GM21526 (cell line): ENCODE results near the gene SLC16A13.

Experiments
- ATAC-seq: cut with Tn5 transposase; IDR thresholded peaks from one replicate; pipeline ENCODE4 v1.9.1; 2021; ENCODE audit warnings: moderate library complexity; ENCODE audit not compliant: unreplicated experiment, low FRiP score

The SLC16A13 gene

GRCh38 chr17:7011415-7011814, 24.4 kb upstream of the SLC16A13 start:
- no peak for ATAC-seq

GRCh38 chr17:7011942-7012254, 23.9 kb upstream of the SLC16A13 start:
- ATAC-seq: no peak

- ATAC-seq: peak; percentile 73
These were observed 21.4 kb upstream of the SLC16A13 start for GRCh38 chr17:7014261-7014994.

- ATAC-seq: peak; percentile 1
These were observed 20.5 kb upstream of the SLC16A13 start for GRCh38 chr17:7014995-7015958.

- no peak for ATAC-seq
These were observed 19.4 kb upstream of the SLC16A13 start for GRCh38 chr17:7016418-7016817.

- ATAC-seq: no peak
These were observed 18.7 kb upstream of the SLC16A13 start for GRCh38 chr17:7016886-7017826.

- ATAC-seq: no peak
These were observed 18.0 kb upstream of the SLC16A13 start for GRCh38 chr17:7017827-7018200.

- ATAC-seq: no peak
These were observed 17.4 kb upstream of the SLC16A13 start for GRCh38 chr17:7018331-7018964.

- no peak for ATAC-seq
These were observed 16.4 kb upstream of the SLC16A13 start for GRCh38 chr17:7019367-7019766.

GRCh38 chr17:7019839-7020519, 15.8 kb upstream of the SLC16A13 start:
- no peak for ATAC-seq

- ATAC-seq: no peak
These were observed 14.7 kb upstream of the SLC16A13 start for GRCh38 chr17:7020894-7021664.

GRCh38 chr17:7021993-7022778, 13.6 kb upstream of the SLC16A13 start:
- ATAC-seq: peak; percentile 45

- no peak for ATAC-seq
These were observed 12.8 kb upstream of the SLC16A13 start, which contains the start of gene BCL6B for GRCh38 chr17:7022781-7023571. BCL6B (plus strand) TSS chr17:7023050; CDS start chr17:7023672, 622 bp downstream.

- ATAC-seq: no peak
These were observed 12.0 kb upstream of the SLC16A13 start for GRCh38 chr17:7023576-7024401.

- ATAC-seq: no peak
These were observed 11.4 kb upstream of the SLC16A13 start for GRCh38 chr17:7024402-7024785.

GRCh38 chr17:7025245-7025644, 10.6 kb upstream of the SLC16A13 start:
- ATAC-seq: no peak
